HL-60 (cell line): ENCODE data around the gene SLC4A9.

Source experiments
- DNase-seq, 2 experiments: peaks; one replicate each; pipeline ENCODE4 v3.0.0-alpha.2; 2010 to 2020; ENCODE audit warnings: low read depth in 1 of 2, low spot score in 1 of 2
- H3K27ac ChIP-seq: fragments of 250-450 bp; sonication (Bioruptor Pico); replicated peaks from 2 replicates; pipeline ENCODE4 v1.5.1; 2020; ENCODE audit warnings: mild to moderate bottlenecking, moderate library complexity
- H3K27me3 ChIP-seq: fragments of 250-450 bp; sonication (Bioruptor Pico); 2 replicates; pipeline ENCODE4 v1.5.1; 2021; ENCODE audit warnings: mild to moderate bottlenecking, moderate library complexity; ENCODE audit not compliant: insufficient read depth, poor library complexity, severe bottlenecking
- H3K4me3 ChIP-seq: replicated peaks from 2 replicates; pipeline ENCODE4 v1.5.1; 2011; ENCODE audit warnings: mild to moderate bottlenecking, control low read depth, low read length; ENCODE audit not compliant: insufficient read depth
- CTCF ChIP-seq: IDR thresholded peaks from one replicate; pipeline ENCODE4 v1.5.1; 2011; ENCODE audit warnings: low read length, control low read depth, inconsistent platforms; ENCODE audit not compliant: insufficient read depth
- GABPA ChIP-seq: IDR thresholded peaks from 2 replicates; pipeline ENCODE4 v1.6.1; 2012; ENCODE audit warnings: low read depth
- POLR2AphosphoS5 ChIP-seq: IDR thresholded peaks from 2 replicates; pipeline ENCODE4 v1.6.1; 2012; ENCODE audit warnings: low read depth
- SPI1 ChIP-seq: IDR thresholded peaks from 2 replicates; pipeline ENCODE4 v1.6.1; 2012; ENCODE audit warnings: low read depth, mild to moderate bottlenecking, borderline replicate concordance
- TF ChIP-seq, protein P1 (sequence below): IDR thresholded peaks from 2 replicates; pipeline ENCODE4 v1.6.1; 2012; ENCODE audit warnings: low read depth; ENCODE audit not compliant: insufficient replicate concordance

SLC4A9 gene

DNA sequence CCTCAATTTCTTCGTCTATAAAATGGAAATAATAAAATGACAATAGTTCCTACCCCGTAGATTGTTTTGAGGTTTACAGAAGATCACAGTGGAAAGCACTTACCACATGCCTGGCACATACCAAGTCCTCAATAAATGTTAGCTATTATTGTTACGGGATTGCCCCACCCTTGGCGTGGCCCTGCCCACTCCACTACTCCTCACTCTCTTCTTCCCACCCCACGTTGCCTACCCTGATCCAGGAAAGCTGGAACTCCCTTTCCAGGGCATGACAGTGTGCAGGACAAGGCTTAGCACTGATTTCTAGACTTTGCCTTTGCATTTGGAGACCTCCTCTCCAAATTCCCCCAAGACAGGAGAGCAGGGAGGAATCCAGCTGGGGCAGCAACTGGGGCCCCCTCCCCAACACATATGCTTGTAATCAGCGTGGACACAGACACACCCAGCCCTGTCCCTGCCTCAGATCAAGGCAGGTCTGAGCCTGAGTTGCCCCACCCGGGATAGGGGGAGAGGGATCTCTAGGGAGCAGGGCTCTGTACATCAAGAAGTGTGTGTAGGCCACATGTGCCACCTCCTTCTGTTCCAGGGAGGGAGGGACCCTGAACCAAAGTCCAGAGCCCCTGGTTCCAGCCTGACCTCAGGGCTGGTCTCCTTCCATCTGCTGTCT, 6.7 kb downstream of the SLC4A9 start:
- H3K27me3 ChIP-seq, result no peaks in the 10 kb centered on the region
- H3K27ac ChIP-seq, result no peak overlapping the region
- DNase-seq, result no peak
- no peak overlapping the region for H3K4me3 ChIP-seq
- TF ChIP-seq, protein P1, sequence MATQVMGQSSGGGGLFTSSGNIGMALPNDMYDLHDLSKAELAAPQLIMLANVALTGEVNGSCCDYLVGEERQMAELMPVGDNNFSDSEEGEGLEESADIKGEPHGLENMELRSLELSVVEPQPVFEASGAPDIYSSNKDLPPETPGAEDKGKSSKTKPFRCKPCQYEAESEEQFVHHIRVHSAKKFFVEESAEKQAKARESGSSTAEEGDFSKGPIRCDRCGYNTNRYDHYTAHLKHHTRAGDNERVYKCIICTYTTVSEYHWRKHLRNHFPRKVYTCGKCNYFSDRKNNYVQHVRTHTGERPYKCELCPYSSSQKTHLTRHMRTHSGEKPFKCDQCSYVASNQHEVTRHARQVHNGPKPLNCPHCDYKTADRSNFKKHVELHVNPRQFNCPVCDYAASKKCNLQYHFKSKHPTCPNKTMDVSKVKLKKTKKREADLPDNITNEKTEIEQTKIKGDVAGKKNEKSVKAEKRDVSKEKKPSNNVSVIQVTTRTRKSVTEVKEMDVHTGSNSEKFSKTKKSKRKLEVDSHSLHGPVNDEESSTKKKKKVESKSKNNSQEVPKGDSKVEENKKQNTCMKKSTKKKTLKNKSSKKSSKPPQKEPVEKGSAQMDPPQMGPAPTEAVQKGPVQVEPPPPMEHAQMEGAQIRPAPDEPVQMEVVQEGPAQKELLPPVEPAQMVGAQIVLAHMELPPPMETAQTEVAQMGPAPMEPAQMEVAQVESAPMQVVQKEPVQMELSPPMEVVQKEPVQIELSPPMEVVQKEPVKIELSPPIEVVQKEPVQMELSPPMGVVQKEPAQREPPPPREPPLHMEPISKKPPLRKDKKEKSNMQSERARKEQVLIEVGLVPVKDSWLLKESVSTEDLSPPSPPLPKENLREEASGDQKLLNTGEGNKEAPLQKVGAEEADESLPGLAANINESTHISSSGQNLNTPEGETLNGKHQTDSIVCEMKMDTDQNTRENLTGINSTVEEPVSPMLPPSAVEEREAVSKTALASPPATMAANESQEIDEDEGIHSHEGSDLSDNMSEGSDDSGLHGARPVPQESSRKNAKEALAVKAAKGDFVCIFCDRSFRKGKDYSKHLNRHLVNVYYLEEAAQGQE, result no peak
- no peak for TF ChIP-seq GABPA
- TF ChIP-seq POLR2AphosphoS5, result no peak
- TF ChIP-seq CTCF, result no peak
- TF ChIP-seq SPI1, result no peak

DNA sequence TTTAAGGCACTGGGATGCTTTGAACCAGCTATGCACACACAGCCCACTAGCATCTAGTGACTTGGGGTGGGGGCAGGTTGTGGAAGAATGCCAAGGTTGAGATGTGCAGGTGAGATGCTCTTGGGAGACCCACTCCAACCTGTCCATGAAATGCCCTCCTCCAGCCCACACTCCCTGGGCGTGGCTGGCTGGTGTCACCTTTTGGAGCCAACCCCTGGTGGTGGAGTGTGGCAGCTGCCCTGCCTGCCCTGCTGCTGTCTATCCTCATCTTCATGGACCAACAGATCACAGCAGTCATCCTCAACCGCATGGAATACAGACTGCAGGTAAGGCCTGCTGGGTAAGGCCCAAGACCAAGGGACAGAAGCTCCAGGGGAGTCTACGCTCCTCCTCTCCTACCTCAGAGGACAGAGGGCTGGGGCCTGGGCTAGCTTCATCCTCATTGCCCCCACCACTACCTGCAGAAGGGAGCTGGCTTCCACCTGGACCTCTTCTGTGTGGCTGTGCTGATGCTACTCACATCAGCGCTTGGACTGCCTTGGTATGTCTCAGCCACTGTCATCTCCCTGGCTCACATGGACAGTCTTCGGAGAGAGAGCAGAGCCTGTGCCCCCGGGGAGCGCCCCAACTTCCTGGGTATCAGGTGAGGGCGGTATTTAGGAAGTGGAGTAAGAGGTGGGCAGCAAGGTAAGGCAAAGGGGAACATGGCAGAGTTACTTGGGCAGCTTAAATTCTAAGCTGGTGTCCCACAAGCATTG, 7.4 kb downstream of the SLC4A9 start:
- Histone ChIP-seq H3K4me3 (no peak overlapping the region), H3K27me3 (no peaks in the 10 kb centered on the region), H3K27ac (no peak overlapping the region)
- DNase-seq, result no peak
- TF ChIP-seq GABPA (no peak), CTCF (no peak), POLR2AphosphoS5 (no peak)

DNA sequence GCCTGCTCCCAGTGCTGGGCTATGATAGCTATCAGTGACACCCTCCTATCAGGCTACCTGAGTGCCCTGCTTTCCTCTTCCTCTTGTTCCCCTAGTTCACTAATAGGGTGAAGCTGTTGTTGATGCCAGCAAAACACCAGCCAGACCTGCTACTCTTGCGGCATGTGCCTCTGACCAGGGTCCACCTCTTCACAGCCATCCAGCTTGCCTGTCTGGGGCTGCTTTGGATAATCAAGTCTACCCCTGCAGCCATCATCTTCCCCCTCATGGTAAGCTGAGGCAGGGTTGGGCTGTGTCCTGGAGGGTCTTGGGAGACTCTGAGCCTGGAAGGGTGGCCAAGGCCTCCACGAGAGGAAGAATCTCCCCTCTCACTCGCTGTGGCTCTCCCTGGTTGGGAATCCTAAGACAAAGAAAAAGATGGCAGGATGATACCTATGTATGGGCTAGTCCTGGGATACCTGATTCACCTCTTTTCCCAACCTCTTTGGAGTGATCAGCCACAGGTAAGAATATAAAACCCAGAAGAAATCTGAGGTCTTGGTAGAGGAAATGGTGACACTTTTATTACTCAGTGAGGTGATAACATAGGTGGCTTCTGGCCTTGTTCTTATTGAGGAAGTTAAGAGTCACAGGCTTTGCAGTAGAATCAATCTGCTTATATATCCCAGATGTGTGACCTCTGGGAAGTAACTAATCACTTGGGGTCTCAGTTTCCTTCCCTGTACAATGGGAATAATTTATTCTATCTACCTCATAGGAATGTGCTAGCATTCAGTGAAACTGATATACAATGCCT, 11.6 kb downstream of the SLC4A9 start:
- H3K27me3 ChIP-seq, result no peaks in the 10 kb centered on the region
- no peak for TF ChIP-seq SPI1
- TF ChIP-seq POLR2AphosphoS5, result no peak
- TF ChIP-seq GABPA, result no peak
- TF ChIP-seq CTCF, result no peak
- TF ChIP-seq, protein P1, result no peak
- no peak for DNase-seq
- H3K4me3 ChIP-seq, result no peak overlapping the region
- H3K27ac ChIP-seq, result no peak overlapping the region
